ENCODE measurements around the gene GRIA1.

GRIA1 gene

DNA sequence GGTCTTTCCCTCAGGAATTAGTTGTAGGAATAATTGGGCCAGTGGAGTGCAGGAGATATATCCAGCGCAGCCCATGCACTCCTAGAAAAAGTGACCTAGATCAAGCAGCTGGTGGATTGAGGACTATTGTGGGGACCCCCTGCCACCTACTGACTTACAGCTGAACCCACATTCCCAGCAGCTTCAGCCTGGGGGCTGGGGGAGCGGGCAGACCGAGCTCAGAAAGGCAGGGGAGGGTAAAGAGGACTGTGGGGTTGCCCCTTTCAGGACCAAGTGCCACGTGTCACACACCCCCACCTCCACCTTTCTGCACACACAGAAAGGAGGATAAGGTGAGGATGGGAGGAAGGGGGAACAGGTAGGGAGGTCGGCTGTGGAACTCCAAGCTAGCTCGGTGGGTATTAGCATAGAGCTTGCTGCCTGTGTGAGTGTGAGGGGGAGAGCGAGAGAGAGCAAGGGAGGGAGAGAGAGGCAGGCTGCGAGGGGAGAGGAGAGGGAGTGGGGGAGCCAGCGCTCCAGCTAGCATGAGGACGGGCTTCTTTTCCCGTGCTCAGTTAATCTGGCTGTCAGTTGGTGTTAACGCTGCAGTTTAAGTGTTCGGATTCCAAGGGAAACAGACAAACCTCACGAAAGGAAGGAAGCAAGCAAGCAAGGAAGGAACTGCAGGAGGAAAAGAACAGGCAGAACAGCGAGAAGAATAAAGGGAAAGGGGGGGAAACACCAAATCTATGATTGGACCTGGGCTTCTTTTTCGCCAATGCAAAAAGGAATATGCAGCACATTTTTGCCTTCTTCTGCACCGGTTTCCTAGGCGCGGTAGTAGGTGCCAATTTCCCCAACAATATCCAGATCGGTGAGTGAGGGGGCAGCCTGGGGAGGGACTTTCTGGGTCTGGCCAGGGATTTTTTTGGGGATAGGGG, at the start of gene GRIA1:
TSS of gene GRIA1 (plus strand) at position 553 of the 920 bp plus-strand sequence.
- peak; percentile 8 to 61 for DNase-seq

- peak; percentile 1 to 14 for DNase-seq
Measured at GRCh38 chr5:153445875-153446579, 44.4 kb upstream of the GRIA1 start.

DNA sequence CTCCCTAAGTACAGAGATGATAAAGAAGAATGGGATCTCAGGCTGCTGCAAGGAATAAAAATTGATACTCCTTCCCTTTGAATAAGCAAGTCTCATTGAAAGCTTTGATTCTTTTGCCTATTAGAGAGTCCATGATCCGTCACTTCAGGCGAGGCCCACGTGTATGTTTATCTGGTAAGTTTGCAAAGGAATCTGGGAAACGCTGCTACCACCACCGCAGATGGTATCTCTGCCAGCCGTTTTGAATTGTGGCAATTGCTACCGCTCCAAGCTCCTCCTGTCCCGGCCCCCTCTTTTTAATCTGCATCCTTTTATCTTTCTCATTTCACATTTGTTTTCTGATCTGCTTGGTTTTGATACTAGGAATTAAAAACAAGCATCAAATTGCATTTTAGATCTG, 42.9 kb upstream of the GRIA1 start:
- DNase-seq, result no peak

DNA sequence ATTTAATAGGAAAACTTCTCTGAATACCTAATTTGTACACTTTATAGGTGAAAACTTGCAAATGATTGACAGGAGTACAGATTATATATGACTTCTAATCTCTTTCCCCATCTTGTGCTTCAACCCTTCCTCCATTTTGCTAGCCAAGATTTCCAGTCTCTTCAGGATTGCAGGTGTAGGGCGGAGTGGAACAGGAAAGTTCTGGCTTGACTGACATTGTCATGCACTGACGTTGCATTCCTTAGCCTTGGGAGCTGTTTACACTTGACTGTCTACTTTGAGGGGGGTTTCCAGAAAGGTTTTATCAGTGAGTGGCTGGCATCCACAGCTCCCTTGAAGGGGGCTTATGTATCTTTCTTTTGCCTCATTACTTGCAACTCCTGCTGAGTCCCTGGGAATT, 34.1 kb upstream of the GRIA1 start:
- no peak for DNase-seq

DNA sequence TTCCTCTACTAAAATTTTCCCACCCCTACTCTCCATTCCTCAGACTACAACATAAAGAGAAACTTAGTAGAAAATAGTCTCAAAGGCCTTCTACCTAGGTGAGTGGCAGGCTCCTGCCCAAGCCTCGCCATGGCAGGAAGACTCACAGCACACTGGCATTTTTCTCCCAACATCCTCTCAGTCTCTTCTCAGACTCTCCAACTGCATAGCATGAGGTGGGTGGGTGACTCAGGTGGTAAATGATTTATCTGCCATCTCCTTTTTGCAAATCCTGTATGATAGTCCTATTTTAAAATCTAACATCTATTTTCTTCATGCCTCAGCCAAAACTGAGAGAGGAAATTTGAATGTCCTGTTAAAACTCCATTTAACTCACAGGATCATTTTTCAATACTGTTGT, 33.5 kb upstream of the GRIA1 start:
- DNase-seq, result no peak

GRCh38 chr5:153458268-153458667, 32.2 kb upstream of the GRIA1 start:
- no peak for DNase-seq

DNA sequence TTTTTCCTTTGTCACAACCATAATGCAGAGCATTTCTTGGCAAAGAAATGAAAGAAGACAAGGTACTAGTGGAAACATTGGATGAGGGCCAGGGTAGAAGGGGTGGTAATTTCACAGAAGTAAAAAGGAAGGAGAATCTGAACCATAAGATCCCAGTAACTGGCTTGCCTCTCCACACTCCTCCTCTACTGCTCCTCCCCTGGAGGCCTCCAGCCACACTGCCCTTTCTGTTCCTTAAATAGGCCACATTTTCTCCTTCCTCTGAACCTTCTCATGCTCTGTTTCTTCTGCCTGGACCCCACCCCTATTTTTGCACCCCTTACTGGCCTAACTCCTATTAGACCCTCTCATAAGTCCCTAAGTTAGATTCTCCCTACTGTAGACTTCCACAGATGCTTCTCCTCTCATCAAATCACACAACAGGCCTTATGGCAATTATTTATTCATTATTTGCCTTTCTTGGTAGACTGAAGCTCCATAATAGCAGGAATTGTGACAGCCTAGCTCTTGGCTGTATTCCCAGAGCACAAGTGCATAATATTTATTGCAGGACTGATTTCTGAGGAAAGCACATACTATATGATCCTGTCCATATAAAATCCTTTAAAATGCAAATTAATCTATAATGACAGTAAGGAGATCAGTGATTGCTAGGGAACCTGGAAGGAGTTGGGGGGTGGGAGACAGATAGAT, 31.3 kb upstream of the GRIA1 start:
- no peak for DNase-seq

DNA sequence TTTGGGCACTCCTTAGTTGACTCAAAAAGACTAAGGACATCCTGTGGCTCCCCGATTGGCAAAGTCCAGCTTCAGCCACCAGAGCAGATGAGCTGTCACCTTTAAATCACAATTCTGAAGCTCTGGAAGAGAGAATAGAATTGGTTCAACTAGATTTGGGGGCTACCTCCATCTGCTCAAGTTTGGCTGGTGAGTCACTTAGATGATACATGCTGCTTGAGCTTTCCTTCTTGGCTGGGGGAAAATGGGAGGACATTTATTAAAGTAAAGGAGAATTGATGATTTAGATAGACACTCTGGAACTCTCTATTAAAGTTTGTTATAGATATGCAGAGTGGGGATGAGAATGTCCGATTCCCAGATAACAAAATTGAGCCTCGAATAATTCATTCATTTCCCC, 30.0 kb upstream of the GRIA1 start:
- DNase-seq, result no peak

- DNase-seq, result no peak
Measured at GRCh38 chr5:153461341-153461740, 29.1 kb upstream of the GRIA1 start.

DNA sequence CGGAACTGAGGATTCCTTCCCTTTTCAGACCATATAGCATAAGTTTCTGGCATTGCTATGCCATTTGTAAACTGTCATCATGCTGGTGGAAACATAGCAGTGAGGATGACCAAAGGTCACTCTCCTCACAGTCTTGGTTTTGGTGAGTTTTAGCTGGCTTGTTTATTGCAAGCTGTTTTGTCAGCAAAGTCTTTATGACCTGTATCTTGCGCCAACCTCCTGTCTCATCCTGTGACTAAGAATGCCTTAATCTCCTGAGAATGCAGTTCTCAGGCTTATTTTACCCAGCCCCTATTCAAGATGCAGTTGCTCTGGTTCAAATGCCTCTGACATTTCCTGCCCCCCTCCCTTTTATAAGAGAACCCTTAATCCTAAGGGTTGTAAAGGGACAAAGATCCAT, 26.7 kb upstream of the GRIA1 start:
- DNase-seq, result no peak

- peak in 1 of 2 experiments; percentile 3 for DNase-seq
Measured at GRCh38 chr5:153467546-153467945, 22.9 kb upstream of the GRIA1 start.

GRCh38 chr5:153469423-153469822, 21.0 kb upstream of the GRIA1 start:
- DNase-seq, result no peak

- peak; percentile 49 to 78 for DNase-seq
Measured at GRCh38 chr5:153470736-153471135, 19.7 kb upstream of the GRIA1 start.

- peak in 1 of 2 experiments; percentile 6 for DNase-seq
Measured at GRCh38 chr5:153476767-153477166, 13.7 kb upstream of the GRIA1 start.

GRCh38 chr5:153480401-153480800, 10.1 kb upstream of the GRIA1 start:
- no peak for DNase-seq

DNA sequence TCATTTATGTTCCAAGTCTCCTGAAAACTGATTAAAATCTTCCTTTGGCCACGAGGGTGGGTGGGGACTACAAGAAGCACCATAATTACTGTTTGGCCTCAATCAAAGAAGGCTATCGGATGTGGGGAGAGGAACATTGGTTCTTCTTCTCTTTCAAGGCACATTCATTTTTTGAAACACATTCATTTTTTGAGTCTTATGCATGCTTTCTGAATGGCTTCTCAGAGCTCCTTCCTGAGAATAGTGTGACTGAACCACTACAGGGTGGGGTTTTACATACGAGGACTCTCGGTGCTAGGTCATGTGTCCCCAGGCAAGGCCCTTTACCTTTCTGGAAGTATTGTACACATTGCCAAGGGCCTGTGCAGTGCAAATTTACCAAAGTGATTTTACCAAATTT, 7.0 kb upstream of the GRIA1 start:
- DNase-seq, result no peak

GRCh38 chr5:153485641-153486040, 4.8 kb upstream of the GRIA1 start:
- no peak for DNase-seq

- no peak for DNase-seq
Measured at GRCh38 chr5:153486771-153487170, 3.7 kb upstream of the GRIA1 start.

GRCh38 chr5:153489611-153490010, 859 bp upstream of the GRIA1 start:
- no peak for DNase-seq

- no peak for DNase-seq
Measured at GRCh38 chr5:153491038-153491744, 721 bp downstream of the GRIA1 start.

- no peak for DNase-seq
Measured at GRCh38 chr5:153491856-153492255, 1.4 kb downstream of the GRIA1 start.

DNA sequence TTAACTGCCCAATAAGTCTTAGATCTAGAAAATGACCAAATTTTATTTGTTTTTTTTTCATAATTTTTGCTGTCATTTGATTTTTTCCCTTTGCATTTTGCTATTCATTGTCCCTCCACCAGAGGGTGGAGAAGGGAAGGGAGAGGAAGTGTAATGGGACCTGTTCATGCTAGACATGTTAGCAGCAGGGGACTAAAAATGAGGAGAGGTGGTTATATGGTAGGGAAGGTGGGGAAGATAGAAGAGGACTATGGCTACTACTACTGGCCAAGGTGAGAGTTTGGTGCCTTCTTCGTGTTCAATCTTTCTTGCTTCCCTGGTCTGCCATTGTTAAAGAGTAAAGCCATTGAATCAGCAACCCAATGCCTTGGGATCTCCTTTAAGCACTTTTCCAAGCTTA, 6.4 kb downstream of the GRIA1 start:
- DNase-seq, result peak in 1 of 2 experiments; percentile 43

DNA sequence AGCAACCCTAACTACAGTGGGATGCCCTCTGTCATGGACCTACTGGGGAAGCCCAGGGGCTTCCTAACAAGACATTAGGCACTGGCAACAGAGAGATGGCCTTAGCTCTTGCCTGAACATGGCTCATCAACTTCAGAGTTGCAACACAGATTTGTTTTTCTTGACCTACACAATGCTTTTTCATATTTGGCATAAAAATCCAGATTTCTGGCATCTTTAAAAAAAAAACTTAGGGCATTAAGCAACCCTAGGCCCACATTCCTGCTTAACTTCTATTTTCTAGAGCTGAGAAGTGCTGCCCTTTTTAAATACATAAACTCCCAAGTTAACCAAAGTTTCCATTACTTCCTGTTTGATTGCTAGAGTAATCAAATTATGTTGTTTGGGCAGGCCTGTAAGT, 8.0 kb downstream of the GRIA1 start:
- no peak for DNase-seq

Measured in NCI-H524 (cell line).